ENCODE data around the gene TULP4. TPM values are rescaled to one million over a fixed set of nuclear protein-coding genes. Genes with fewer than 3 reads are reported as not detected.
A peak's percentile ranks its signal among the peaks of the same experiment; 100 is the strongest.

The TULP4 gene
- total RNA-seq, 1 donor from 2014 or later, result 1,454 TPM

GRCh38 chr6:158358450-158359077 lies 46.3 kb downstream of the TULP4 start:
- DNase-seq, result no peak

GRCh38 chr6:158361068-158361467 lies 48.8 kb downstream of the TULP4 start:
- DNase-seq, result no peak

- no peak for DNase-seq
Measured at GRCh38 chr6:158361961-158362669, 49.9 kb downstream of the TULP4 start.

GRCh38 chr6:158366363-158366762 lies 54.1 kb downstream of the TULP4 start:
- DNase-seq, result no peak

- no peak for DNase-seq
Measured at GRCh38 chr6:158367816-158368215, 55.6 kb downstream of the TULP4 start.

GRCh38 chr6:158369241-158369640 lies 57.0 kb downstream of the TULP4 start:
- DNase-seq, result no peak

GRCh38 chr6:158370805-158371204 lies 58.5 kb downstream of the TULP4 start:
- DNase-seq, result no peak

GRCh38 chr6:158371261-158371660 lies 59.0 kb downstream of the TULP4 start:
- DNase-seq, result no peak

- DNase-seq, result no peak
Measured at GRCh38 chr6:158372574-158372973, 60.3 kb downstream of the TULP4 start.

- no peak for DNase-seq
Measured at GRCh38 chr6:158373214-158373613, 60.9 kb downstream of the TULP4 start.

- no peak for DNase-seq
Measured at GRCh38 chr6:158374020-158374419, 61.8 kb downstream of the TULP4 start.

- peak; percentile 71 for DNase-seq
Measured at GRCh38 chr6:158376631-158377081, 64.4 kb downstream of the TULP4 start.

- no peak for DNase-seq
Measured at GRCh38 chr6:158377860-158378259, 65.6 kb downstream of the TULP4 start.

- no peak for DNase-seq
Measured at GRCh38 chr6:158379336-158379735, 67.1 kb downstream of the TULP4 start.

GRCh38 chr6:158381214-158381613 lies 68.9 kb downstream of the TULP4 start:
- DNase-seq, result no peak

- DNase-seq, result no peak
Measured at GRCh38 chr6:158382491-158382890, 70.2 kb downstream of the TULP4 start.

GRCh38 chr6:158383057-158383456 lies 70.8 kb downstream of the TULP4 start:
- DNase-seq, result no peak

GRCh38 chr6:158383542-158383941 lies 71.3 kb downstream of the TULP4 start:
- no peak for DNase-seq

- DNase-seq, result no peak
Measured at GRCh38 chr6:158384671-158385110, 72.4 kb downstream of the TULP4 start.

GRCh38 chr6:158387036-158387435 lies 74.8 kb downstream of the TULP4 start:
- no peak for DNase-seq

GRCh38 chr6:158387578-158387977 lies 75.3 kb downstream of the TULP4 start:
- DNase-seq, result no peak

GRCh38 chr6:158388727-158389126 lies 76.5 kb downstream of the TULP4 start:
- no peak for DNase-seq

GRCh38 chr6:158389193-158389919 lies 77.1 kb downstream of the TULP4 start:
- DNase-seq, result no peak

Measured in occipital lobe (tissue), 2 donors.